ENCODE results near the gene MXD4. TPM values are rescaled to one million over a fixed set of nuclear protein-coding genes. Genes with fewer than 3 reads are reported as not detected.

The MXD4 gene
- total RNA-seq, 1 experiment from 2014 or later, result 18.9 TPM

DNA sequence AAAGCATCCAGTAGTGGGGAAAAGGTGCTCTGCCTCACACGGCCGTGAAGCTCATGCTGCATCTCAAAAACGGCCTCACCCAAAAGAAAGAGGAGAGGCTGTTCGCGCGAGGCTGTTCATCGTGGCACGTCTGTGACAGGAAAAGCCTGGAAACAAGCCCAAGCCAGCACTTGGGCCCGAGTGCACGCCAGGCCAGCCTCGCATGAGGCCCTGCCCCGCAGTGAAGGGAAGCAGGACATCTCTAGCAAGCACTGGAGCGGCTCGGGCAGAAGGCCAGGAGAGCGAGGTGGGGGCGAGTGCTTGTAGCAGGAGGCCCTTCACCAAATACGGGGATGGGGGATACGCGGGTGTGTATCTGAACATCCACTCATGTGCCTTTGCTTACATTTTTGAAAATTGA, 39.9 kb upstream of the MXD4 start:
- no peak overlapping the region for H3K4me2 ChIP-seq (ENCODE audit: low read length)
- no TSS peak for BruUV-seq (replicated peaks)
- no peaks in the 10 kb centered on the region for H3K27me3 ChIP-seq (ENCODE audit: low read length)
- no peaks in the 10 kb centered on the region for H4K20me1 ChIP-seq (ENCODE audit: low read length)
- no peaks in the 10 kb centered on the region for H3K9me2 ChIP-seq (replicated peaks; ENCODE audit: low read length)
- H3K36me3 ChIP-seq (ENCODE audit: low read depth, low read length), result no peaks in the 10 kb centered on the region
- H3K9me3 ChIP-seq (ENCODE audit: low read length), result no peaks in the 10 kb centered on the region
- ChIA-PET CTCF (no interaction called here), POLR2A (ENCODE audit: unreplicated experiment) (no interaction called here)
- no peaks in the 10 kb centered on the region for H3F3A ChIP-seq (ENCODE audit: low read length, unreplicated experiment)
- H3K4me1 ChIP-seq (ENCODE audit: insufficient read depth, low read length), result no peaks in the 10 kb centered on the region
- H3K27ac ChIP-seq (ENCODE audit: low read length), result no peak overlapping the region
- intact Hi-C loops (cut with micrococcal nuclease), result no loop called here
- ATAC-seq (no peak), DNase-seq (no peak)
- H3K79me2 ChIP-seq (ENCODE audit: low read length), result no peaks in the 10 kb centered on the region
- H3K4me3 ChIP-seq (ENCODE audit: low read length), result no peak overlapping the region
- TF ChIP-seq EZH2 (IDR thresholded peaks at IDR 0.05; ENCODE audit: low read length, unreplicated experiment) (no peak), EZH2phosphoT487 (IDR thresholded peaks at IDR 0.05; ENCODE audit: borderline replicate concordance, low read length) (no peak)
- TF ChIP-seq, protein P1, sequence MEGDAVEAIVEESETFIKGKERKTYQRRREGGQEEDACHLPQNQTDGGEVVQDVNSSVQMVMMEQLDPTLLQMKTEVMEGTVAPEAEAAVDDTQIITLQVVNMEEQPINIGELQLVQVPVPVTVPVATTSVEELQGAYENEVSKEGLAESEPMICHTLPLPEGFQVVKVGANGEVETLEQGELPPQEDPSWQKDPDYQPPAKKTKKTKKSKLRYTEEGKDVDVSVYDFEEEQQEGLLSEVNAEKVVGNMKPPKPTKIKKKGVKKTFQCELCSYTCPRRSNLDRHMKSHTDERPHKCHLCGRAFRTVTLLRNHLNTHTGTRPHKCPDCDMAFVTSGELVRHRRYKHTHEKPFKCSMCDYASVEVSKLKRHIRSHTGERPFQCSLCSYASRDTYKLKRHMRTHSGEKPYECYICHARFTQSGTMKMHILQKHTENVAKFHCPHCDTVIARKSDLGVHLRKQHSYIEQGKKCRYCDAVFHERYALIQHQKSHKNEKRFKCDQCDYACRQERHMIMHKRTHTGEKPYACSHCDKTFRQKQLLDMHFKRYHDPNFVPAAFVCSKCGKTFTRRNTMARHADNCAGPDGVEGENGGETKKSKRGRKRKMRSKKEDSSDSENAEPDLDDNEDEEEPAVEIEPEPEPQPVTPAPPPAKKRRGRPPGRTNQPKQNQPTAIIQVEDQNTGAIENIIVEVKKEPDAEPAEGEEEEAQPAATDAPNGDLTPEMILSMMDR (conservative IDR thresholded peaks at IDR 0.05; ENCODE audit: low read depth, low read length), result no peak
- H3K9ac ChIP-seq (ENCODE audit: low read length), result no peak overlapping the region
- H2AFZ ChIP-seq (ENCODE audit: low read length), result no peak overlapping the region

DNA sequence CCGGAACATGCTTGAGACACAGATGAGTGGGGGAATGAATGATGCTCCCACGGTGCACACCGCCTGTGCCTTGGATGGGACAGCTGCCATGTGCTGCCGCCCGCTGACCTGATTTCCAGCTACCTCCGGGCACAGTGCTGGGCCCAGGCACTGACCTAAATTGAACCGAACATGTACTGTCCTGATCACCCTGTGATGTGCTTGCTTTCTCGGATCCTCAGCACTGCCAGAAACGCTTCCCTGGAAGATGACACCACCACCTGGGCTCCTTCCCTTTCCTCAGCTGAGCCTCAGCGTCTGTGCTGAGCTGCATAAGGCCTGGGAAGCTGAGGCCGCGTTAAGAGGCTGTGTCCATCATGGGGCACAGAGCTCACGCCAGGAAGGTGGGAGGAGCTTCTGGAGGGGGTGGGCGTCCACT, 39.3 kb upstream of the MXD4 start:
- H2AFZ ChIP-seq (ENCODE audit: low read length), result no peak overlapping the region
- H3K9me2 ChIP-seq (replicated peaks; ENCODE audit: low read length), result no peaks in the 10 kb centered on the region
- ChIA-PET POLR2A (ENCODE audit: unreplicated experiment) (no interaction called here), CTCF (no interaction called here)
- H3K4me1 ChIP-seq (ENCODE audit: insufficient read depth, low read length), result no peaks in the 10 kb centered on the region
- no peaks in the 10 kb centered on the region for H4K20me1 ChIP-seq (ENCODE audit: low read length)
- no peak for ATAC-seq
- H3K79me2 ChIP-seq (ENCODE audit: low read length), result no peaks in the 10 kb centered on the region
- DNase-seq, result no peak
- H3K27ac ChIP-seq (ENCODE audit: low read length), result no peak overlapping the region
- no peaks in the 10 kb centered on the region for H3K27me3 ChIP-seq (ENCODE audit: low read length)
- H3K4me3 ChIP-seq (ENCODE audit: low read length), result no peak overlapping the region
- H3K4me2 ChIP-seq (ENCODE audit: low read length), result no peak overlapping the region
- H3K36me3 ChIP-seq (ENCODE audit: low read depth, low read length), result no peaks in the 10 kb centered on the region
- no peaks in the 10 kb centered on the region for H3F3A ChIP-seq (ENCODE audit: low read length, unreplicated experiment)
- intact Hi-C loops (cut with micrococcal nuclease), result no loop called here
- TF ChIP-seq, protein P1 (conservative IDR thresholded peaks at IDR 0.05; ENCODE audit: low read depth, low read length), result no peak
- TF ChIP-seq EZH2 (IDR thresholded peaks at IDR 0.05; ENCODE audit: low read length, unreplicated experiment) (no peak), EZH2phosphoT487 (IDR thresholded peaks at IDR 0.05; ENCODE audit: borderline replicate concordance, low read length) (no peak)
- H3K9ac ChIP-seq (ENCODE audit: low read length), result no peak overlapping the region
- H3K9me3 ChIP-seq (ENCODE audit: low read length), result no peaks in the 10 kb centered on the region
- BruUV-seq (replicated peaks), result no TSS peak

DNA sequence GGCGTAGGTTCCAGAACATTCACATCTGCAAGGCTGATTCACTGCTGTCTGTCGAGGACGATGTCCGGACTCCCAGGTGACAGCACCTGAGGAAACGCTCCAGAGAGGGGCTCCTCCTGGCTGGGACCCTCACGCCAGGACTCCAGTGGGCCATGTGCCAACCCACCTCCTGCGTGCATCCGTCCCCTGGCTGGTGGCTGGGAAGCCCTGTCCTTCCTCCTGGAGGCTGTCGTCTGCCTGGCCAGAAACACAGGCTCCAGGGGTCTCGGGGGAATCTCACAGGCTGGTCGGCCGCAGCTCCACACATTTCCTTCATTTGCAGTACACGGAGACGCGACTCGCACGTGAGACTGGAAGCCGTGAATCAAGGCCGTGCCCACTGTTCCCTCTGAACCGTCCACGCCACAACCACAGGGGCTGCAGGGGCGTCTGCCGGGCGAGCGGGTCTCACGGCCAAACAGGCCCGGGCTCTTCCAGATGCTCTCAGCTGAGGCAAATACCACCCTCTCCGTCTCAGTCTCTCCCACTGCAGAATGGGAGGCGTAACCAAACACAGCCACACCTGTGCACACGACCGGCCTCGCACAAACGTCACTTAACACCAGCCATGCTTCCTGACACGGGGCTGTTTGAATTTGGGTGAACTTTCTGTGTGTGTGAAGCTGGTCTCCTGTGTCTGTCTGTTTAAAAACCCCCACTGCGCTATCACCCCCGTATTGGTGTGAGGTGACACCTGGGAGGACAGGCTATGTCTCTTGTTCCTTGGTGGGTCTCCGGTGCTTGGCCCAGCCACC, 38.7 kb upstream of the MXD4 start:
- Histone ChIP-seq H2AFZ (ENCODE audit: low read length) (no peak overlapping the region), H3K36me3 (ENCODE audit: low read depth, low read length) (no peaks in the 10 kb centered on the region), H3K27ac (ENCODE audit: low read length) (no peak overlapping the region), H3F3A (ENCODE audit: low read length, unreplicated experiment) (no peaks in the 10 kb centered on the region), H3K4me2 (ENCODE audit: low read length) (no peak overlapping the region), H3K9ac (ENCODE audit: low read length) (no peak overlapping the region), H4K20me1 (ENCODE audit: low read length) (no peaks in the 10 kb centered on the region), H3K9me3 (ENCODE audit: low read length) (no peaks in the 10 kb centered on the region), H3K27me3 (ENCODE audit: low read length) (no peaks in the 10 kb centered on the region), H3K4me1 (ENCODE audit: insufficient read depth, low read length) (no peaks in the 10 kb centered on the region), H3K4me3 (ENCODE audit: low read length) (no peak overlapping the region), H3K79me2 (ENCODE audit: low read length) (no peaks in the 10 kb centered on the region), H3K9me2 (replicated peaks; ENCODE audit: low read length) (no peaks in the 10 kb centered on the region)
- POLR2A ChIA-PET (ENCODE audit: unreplicated experiment), result no interaction called here
- TF ChIP-seq EZH2 (IDR thresholded peaks at IDR 0.05; ENCODE audit: low read length, unreplicated experiment), result no peak
- TF ChIP-seq, protein P1 (conservative IDR thresholded peaks at IDR 0.05; ENCODE audit: low read depth, low read length), result no peak
- TF ChIP-seq EZH2phosphoT487 (IDR thresholded peaks at IDR 0.05; ENCODE audit: borderline replicate concordance, low read length), result no peak
- ATAC-seq, result no peak
- CTCF ChIA-PET, result no interaction called here
- intact Hi-C loops (cut with micrococcal nuclease), result no loop called here
- no TSS peak for BruUV-seq (replicated peaks)
- DNase-seq, result no peak
